ENCODE measurements around the gene MCTP1. TPM values are rescaled to one million over a fixed set of nuclear protein-coding genes. Genes with fewer than 3 reads are reported as not detected.

Gene MCTP1
- total RNA-seq, 1 experiment from 2014 or later, result 7.5 TPM

- Histone ChIP-seq H3K36me3 (ENCODE audit: low read depth, low read length) (no peaks in the 10 kb centered on the region), H3K9me2 (replicated peaks; ENCODE audit: low read length) (no peaks in the 10 kb centered on the region), H3F3A (ENCODE audit: low read length, unreplicated experiment) (no peaks in the 10 kb centered on the region), H3K9me3 (ENCODE audit: low read length) (no peaks in the 10 kb centered on the region), H3K4me3 (ENCODE audit: low read length) (no peak overlapping the region), H3K9ac (ENCODE audit: low read length) (no peak overlapping the region), H3K79me2 (ENCODE audit: low read length) (no peaks in the 10 kb centered on the region), H3K4me2 (ENCODE audit: low read length) (no peak overlapping the region), H2AFZ (ENCODE audit: low read length) (no peak overlapping the region), H3K4me1 (ENCODE audit: insufficient read depth, low read length) (no peaks in the 10 kb centered on the region), H3K27ac (ENCODE audit: low read length) (no peak overlapping the region), H3K27me3 (ENCODE audit: low read length) (no peaks in the 10 kb centered on the region), H4K20me1 (ENCODE audit: low read length) (no peaks in the 10 kb centered on the region)
- ChIA-PET POLR2A (ENCODE audit: unreplicated experiment) (no interaction called here), CTCF (no interaction called here)
- no peak for ATAC-seq
- DNase-seq, result no peak
- no TSS peak for BruUV-seq (replicated peaks)
- TF ChIP-seq CTCF (conservative IDR thresholded peaks at IDR 0.05; ENCODE audit: low read depth, low read length) (no peak), EZH2 (IDR thresholded peaks at IDR 0.05; ENCODE audit: low read length, unreplicated experiment) (no peak), EZH2phosphoT487 (IDR thresholded peaks at IDR 0.05; ENCODE audit: borderline replicate concordance, low read length) (no peak)
- intact Hi-C loops (cut with micrococcal nuclease), result no loop called here
These were observed 506.2 kb downstream of the MCTP1 start for GRCh38 chr5:94778732-94779131.

GRCh38 chr5:94778299-94778698 is 506.6 kb downstream of the MCTP1 start:
- H3K9me3 ChIP-seq (ENCODE audit: low read length), result no peaks in the 10 kb centered on the region
- no peaks in the 10 kb centered on the region for H3K36me3 ChIP-seq (ENCODE audit: low read depth, low read length)
- no peak overlapping the region for H3K4me2 ChIP-seq (ENCODE audit: low read length)
- no peaks in the 10 kb centered on the region for H3K9me2 ChIP-seq (replicated peaks; ENCODE audit: low read length)
- TF ChIP-seq EZH2 (IDR thresholded peaks at IDR 0.05; ENCODE audit: low read length, unreplicated experiment), result no peak
- H3F3A ChIP-seq (ENCODE audit: low read length, unreplicated experiment), result no peaks in the 10 kb centered on the region
- H3K4me1 ChIP-seq (ENCODE audit: insufficient read depth, low read length), result no peaks in the 10 kb centered on the region
- H4K20me1 ChIP-seq (ENCODE audit: low read length), result no peaks in the 10 kb centered on the region
- H2AFZ ChIP-seq (ENCODE audit: low read length), result no peak overlapping the region
- no peaks in the 10 kb centered on the region for H3K79me2 ChIP-seq (ENCODE audit: low read length)
- CTCF ChIA-PET, result no interaction called here
- no peak overlapping the region for H3K9ac ChIP-seq (ENCODE audit: low read length)
- intact Hi-C loops (cut with micrococcal nuclease), result no loop called here
- no peak overlapping the region for H3K27ac ChIP-seq (ENCODE audit: low read length)
- no TSS peak for BruUV-seq (replicated peaks)
- no peak for ATAC-seq
- DNase-seq, result no peak
- H3K27me3 ChIP-seq (ENCODE audit: low read length), result no peaks in the 10 kb centered on the region
- no peak overlapping the region for H3K4me3 ChIP-seq (ENCODE audit: low read length)
- POLR2A ChIA-PET (ENCODE audit: unreplicated experiment), result no interaction called here

- Histone ChIP-seq H3F3A (ENCODE audit: low read length, unreplicated experiment) (no peaks in the 10 kb centered on the region), H3K9me3 (ENCODE audit: low read length) (no peaks in the 10 kb centered on the region), H3K27me3 (ENCODE audit: low read length) (no peaks in the 10 kb centered on the region), H3K27ac (ENCODE audit: low read length) (no peak overlapping the region), H2AFZ (ENCODE audit: low read length) (no peak overlapping the region), H3K4me1 (ENCODE audit: insufficient read depth, low read length) (no peaks in the 10 kb centered on the region), H3K9me2 (replicated peaks; ENCODE audit: low read length) (no peaks in the 10 kb centered on the region), H3K79me2 (ENCODE audit: low read length) (no peaks in the 10 kb centered on the region), H4K20me1 (ENCODE audit: low read length) (no peaks in the 10 kb centered on the region), H3K4me3 (ENCODE audit: low read length) (no peak overlapping the region), H3K9ac (ENCODE audit: low read length) (no peak overlapping the region), H3K36me3 (ENCODE audit: low read depth, low read length) (no peaks in the 10 kb centered on the region), H3K4me2 (ENCODE audit: low read length) (no peak overlapping the region)
- BruUV-seq (replicated peaks), result no TSS peak
- DNase-seq (no peak), ATAC-seq (no peak)
- TF ChIP-seq EZH2phosphoT487 (IDR thresholded peaks at IDR 0.05; ENCODE audit: borderline replicate concordance, low read length), result no peak
- TF ChIP-seq EZH2 (IDR thresholded peaks at IDR 0.05; ENCODE audit: low read length, unreplicated experiment), result no peak
- no peak for TF ChIP-seq CTCF (conservative IDR thresholded peaks at IDR 0.05; ENCODE audit: low read depth, low read length)
- POLR2A ChIA-PET (ENCODE audit: unreplicated experiment), result no interaction called here
- intact Hi-C loops (cut with micrococcal nuclease), result no loop called here
- CTCF ChIA-PET, result no interaction called here
These were observed 507.6 kb downstream of the MCTP1 start for GRCh38 chr5:94777056-94777880.
